ENCODE measurements around the gene CNDP2.

- TF ChIP-seq CTCF (IDR thresholded peaks at IDR 0.05; ENCODE audit: low read length): no peak
- no peak for TF ChIP-seq EZH2phosphoT487 (IDR thresholded peaks at IDR 0.05; ENCODE audit: low read length)
Observed at GRCh38 chr18:74521068-74521725, 25.0 kb downstream of the CNDP2 start.

Data from MM.1S (cell line).